OCI-LY1 (cell line): Measurements from ENCODE around the gene DAAM2.

Experiments
- H2AFZ ChIP-seq: fragments of 200-600 bp; sonication (generic), shearing (Covaris generic); 2 replicates; pipeline ENCODE4 v1.6.0; 2014; ENCODE audit warnings: antibody characterized with exemption, mild to moderate bottlenecking, low read length
- H3F3A ChIP-seq: fragments of 200-600 bp; sonication (generic), shearing (Covaris generic); 2 replicates; pipeline ENCODE4 v1.6.0; 2014; ENCODE audit warnings: mild to moderate bottlenecking, antibody characterized with exemption, low read length, moderate library complexity; ENCODE audit not compliant: insufficient read depth
- H3K27ac ChIP-seq: fragments of 200-600 bp; sonication (generic); 2 replicates; pipeline ENCODE4 v1.5.1; 2014; ENCODE audit warnings: low read length, mixed run types, mild to moderate bottlenecking, low read depth; ENCODE audit not compliant: poor library complexity, severe bottlenecking
- H3K27me3 ChIP-seq: fragments of 200-600 bp; sonication (generic); 2 replicates; pipeline ENCODE4 v1.6.0; 2014; ENCODE audit warnings: antibody characterized with exemption, mild to moderate bottlenecking, low read length, moderate library complexity; ENCODE audit not compliant: insufficient read depth
- H3K36me3 ChIP-seq: fragments of 200-600 bp; sonication (generic); 2 replicates; pipeline ENCODE4 v1.6.1; 2014; ENCODE audit warnings: mild to moderate bottlenecking, antibody characterized with exemption, low read length, moderate library complexity, mixed read lengths; ENCODE audit not compliant: insufficient read depth
- H3K4me1 ChIP-seq: fragments of 200-600 bp; sonication (generic); 2 replicates; pipeline ENCODE4 v1.5.1; 2014; ENCODE audit warnings: mild to moderate bottlenecking, low read length, moderate library complexity; ENCODE audit not compliant: insufficient read depth, severe bottlenecking
- H3K4me2 ChIP-seq: fragments of 200-600 bp; sonication (generic), shearing (Covaris generic); 2 replicates; pipeline ENCODE4 v1.6.1; 2014; ENCODE audit warnings: low read length
- H3K4me3 ChIP-seq: fragments of 200-600 bp; sonication (generic); 2 replicates; pipeline ENCODE4 v1.5.1; 2014; ENCODE audit warnings: low read length, low read depth, mild to moderate bottlenecking, mixed read lengths; ENCODE audit not compliant: poor library complexity, severe bottlenecking
- H3K79me2 ChIP-seq: fragments of 200-600 bp; shearing (Covaris generic); 2 replicates; pipeline ENCODE4 v1.6.1; 2016; ENCODE audit warnings: mixed run types, low read length, mixed read lengths; ENCODE audit not compliant: insufficient read depth
- H3K9ac ChIP-seq: fragments of 200-600 bp; sonication (generic), shearing (Covaris generic); 2 replicates; pipeline ENCODE4 v1.6.1; 2014; ENCODE audit warnings: mild to moderate bottlenecking, low read length, mixed read lengths
- H3K9me2 ChIP-seq: fragments of 200-600 bp; sonication (generic), shearing (Covaris generic); 2 replicates; pipeline ENCODE4 v1.6.1; 2014; ENCODE audit warnings: low read depth, mild to moderate bottlenecking, low read length, mixed read lengths
- H3K9me3 ChIP-seq: fragments of 200-600 bp; shearing (Covaris generic); 2 replicates; pipeline ENCODE4 v1.6.1; 2014; ENCODE audit warnings: low read length, mixed read lengths
- H4K20me1 ChIP-seq: fragments of 200-600 bp; sonication (generic), shearing (Covaris generic); 2 replicates; pipeline ENCODE4 v1.6.0; 2016; ENCODE audit warnings: mild to moderate bottlenecking, low read length; ENCODE audit not compliant: insufficient read depth
- EZH2 ChIP-seq: fragments of 200-600 bp; sonication (generic), shearing (Covaris generic); IDR thresholded peaks from 2 replicates; pipeline ENCODE4 v1.8.0; 2017; ENCODE audit warnings: borderline replicate concordance, mixed run types, mild to moderate bottlenecking, antibody characterized with exemption, low read length, moderate library complexity, mixed read lengths
- TF ChIP-seq, protein P1 (sequence below): fragments of 200-600 bp; sonication (generic), shearing (Covaris generic); IDR thresholded peaks from 2 replicates; pipeline ENCODE4 v1.5.1; 2017; ENCODE audit warnings: mild to moderate bottlenecking, antibody characterized with exemption, low read length, moderate library complexity, mixed read lengths

The DAAM2 gene

DNA sequence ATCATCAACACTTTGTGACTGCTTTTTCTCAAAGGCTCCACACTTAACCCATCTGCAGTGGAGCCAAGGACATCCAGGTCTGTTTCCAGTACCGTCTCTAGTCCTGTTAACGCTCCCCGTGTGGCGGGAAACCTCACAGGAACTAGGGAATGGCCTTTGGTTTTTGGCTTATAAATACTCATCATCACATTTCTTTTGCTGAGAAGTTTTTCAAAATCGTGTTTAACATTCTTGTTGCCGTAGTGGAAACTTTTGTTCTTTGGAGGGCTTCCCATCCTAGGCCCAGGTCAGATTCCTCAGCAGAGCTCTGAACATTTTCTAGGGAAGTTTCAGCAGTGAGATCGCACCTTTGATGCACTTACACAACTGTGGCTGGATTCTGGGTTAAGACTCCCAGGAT lies 24.6 kb downstream of the DAAM2 start:
- H3K27me3 ChIP-seq = no peaks in the 10 kb centered on the region
- H3K79me2 ChIP-seq = no peaks in the 10 kb centered on the region
- H3K4me2 ChIP-seq = no peak overlapping the region
- H3K27ac ChIP-seq = no peak overlapping the region
- no peaks in the 10 kb centered on the region for H3K9me3 ChIP-seq
- TF ChIP-seq, protein P1, sequence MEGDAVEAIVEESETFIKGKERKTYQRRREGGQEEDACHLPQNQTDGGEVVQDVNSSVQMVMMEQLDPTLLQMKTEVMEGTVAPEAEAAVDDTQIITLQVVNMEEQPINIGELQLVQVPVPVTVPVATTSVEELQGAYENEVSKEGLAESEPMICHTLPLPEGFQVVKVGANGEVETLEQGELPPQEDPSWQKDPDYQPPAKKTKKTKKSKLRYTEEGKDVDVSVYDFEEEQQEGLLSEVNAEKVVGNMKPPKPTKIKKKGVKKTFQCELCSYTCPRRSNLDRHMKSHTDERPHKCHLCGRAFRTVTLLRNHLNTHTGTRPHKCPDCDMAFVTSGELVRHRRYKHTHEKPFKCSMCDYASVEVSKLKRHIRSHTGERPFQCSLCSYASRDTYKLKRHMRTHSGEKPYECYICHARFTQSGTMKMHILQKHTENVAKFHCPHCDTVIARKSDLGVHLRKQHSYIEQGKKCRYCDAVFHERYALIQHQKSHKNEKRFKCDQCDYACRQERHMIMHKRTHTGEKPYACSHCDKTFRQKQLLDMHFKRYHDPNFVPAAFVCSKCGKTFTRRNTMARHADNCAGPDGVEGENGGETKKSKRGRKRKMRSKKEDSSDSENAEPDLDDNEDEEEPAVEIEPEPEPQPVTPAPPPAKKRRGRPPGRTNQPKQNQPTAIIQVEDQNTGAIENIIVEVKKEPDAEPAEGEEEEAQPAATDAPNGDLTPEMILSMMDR = no peak
- no peaks in the 10 kb centered on the region for H3K4me1 ChIP-seq
- no peaks in the 10 kb centered on the region for H3K36me3 ChIP-seq
- no peaks in the 10 kb centered on the region for H3F3A ChIP-seq
- no peak overlapping the region for H2AFZ ChIP-seq
- H3K9ac ChIP-seq = no peak overlapping the region
- no peaks in the 10 kb centered on the region for H3K9me2 ChIP-seq
- H3K4me3 ChIP-seq = no peak overlapping the region
- H4K20me1 ChIP-seq = no peaks in the 10 kb centered on the region

DNA sequence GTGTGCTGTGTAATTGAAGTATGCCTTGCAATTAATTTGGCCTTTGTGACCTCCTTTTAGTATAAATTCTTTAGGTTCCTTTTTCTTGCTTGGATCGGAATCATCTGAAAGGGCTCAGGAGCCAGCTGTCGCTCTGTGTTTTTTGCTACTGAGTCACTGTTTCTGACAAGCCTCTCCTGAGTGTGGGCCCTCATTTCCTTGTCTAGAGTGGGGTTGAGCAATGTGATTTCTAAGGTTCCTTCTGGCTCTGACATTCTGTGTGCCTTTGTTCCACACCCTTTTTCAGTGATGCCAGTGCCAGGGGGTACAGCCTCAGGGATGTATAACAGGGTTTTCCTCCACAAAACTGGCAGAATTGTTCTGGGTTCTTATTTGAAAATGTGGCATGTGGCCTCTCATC lies 26.5 kb downstream of the DAAM2 start:
- no peaks in the 10 kb centered on the region for H3K4me1 ChIP-seq
- H3K9ac ChIP-seq = no peak overlapping the region
- no peaks in the 10 kb centered on the region for H3K9me2 ChIP-seq
- H3K36me3 ChIP-seq = no peaks in the 10 kb centered on the region
- no peaks in the 10 kb centered on the region for H4K20me1 ChIP-seq
- no peaks in the 10 kb centered on the region for H3K27me3 ChIP-seq
- H3K9me3 ChIP-seq = no peaks in the 10 kb centered on the region
- H3K4me3 ChIP-seq = no peak overlapping the region
- H3K4me2 ChIP-seq = no peak overlapping the region
- no peak overlapping the region for H3K27ac ChIP-seq
- TF ChIP-seq, protein P1 = no peak
- TF ChIP-seq EZH2 = no peak
- H3F3A ChIP-seq = no peaks in the 10 kb centered on the region
- no peaks in the 10 kb centered on the region for H3K79me2 ChIP-seq
- H2AFZ ChIP-seq = no peak overlapping the region

DNA sequence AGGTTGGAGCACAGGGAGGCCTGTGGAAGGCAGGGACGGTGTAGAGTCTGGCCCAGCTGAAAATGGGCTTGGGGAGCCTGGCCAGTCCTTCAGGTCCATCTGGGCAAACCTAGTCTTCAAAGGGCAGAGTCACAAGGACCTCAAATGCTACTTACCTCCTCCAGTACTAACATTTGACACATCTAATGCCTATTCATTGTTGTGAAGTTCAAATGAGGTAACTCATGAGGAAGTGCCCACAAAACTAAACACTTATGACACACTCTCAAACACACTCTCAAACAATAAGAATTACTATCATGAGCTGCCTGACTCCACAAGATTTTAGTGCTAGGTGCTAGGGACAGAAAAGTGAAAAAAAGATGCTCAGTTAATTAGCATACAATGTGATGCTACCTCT lies 27.1 kb downstream of the DAAM2 start:
- Histone ChIP-seq H3K4me3 (no peak overlapping the region), H3K4me1 (no peaks in the 10 kb centered on the region), H3K4me2 (no peak overlapping the region), H3K9ac (no peak overlapping the region), H4K20me1 (no peaks in the 10 kb centered on the region), H3K36me3 (no peaks in the 10 kb centered on the region), H3K9me3 (no peaks in the 10 kb centered on the region), H2AFZ (no peak overlapping the region), H3K27ac (no peak overlapping the region), H3F3A (no peaks in the 10 kb centered on the region), H3K27me3 (no peaks in the 10 kb centered on the region), H3K9me2 (no peaks in the 10 kb centered on the region), H3K79me2 (no peaks in the 10 kb centered on the region)
- TF ChIP-seq, protein P1 = no peak
- no peak for TF ChIP-seq EZH2
